Karpas-422 (cell line): ENCODE measurements around the gene DUSP16. TPM values are rescaled to one million over a fixed set of nuclear protein-coding genes. Genes with fewer than 3 reads are reported as not detected.

Experiments used
- DNase-seq: peaks from one replicate; pipeline ENCODE4 v3.0.0-alpha.2; 2015
- H2AFZ ChIP-seq: fragments of 200-600 bp; sonication (generic); 2 replicates; pipeline ENCODE4 v1.6.1; 2014; ENCODE audit warnings: antibody characterized with exemption, low read length, mixed read lengths
- H3K27ac ChIP-seq: fragments of 200-600 bp; sonication (generic); 2 replicates; pipeline ENCODE4 v1.5.1; 2014; ENCODE audit warnings: mild to moderate bottlenecking, low read length, moderate library complexity
- H3K27me3 ChIP-seq: fragments of 200-600 bp; sonication (generic); 2 replicates; pipeline ENCODE4 v1.6.1; 2014; ENCODE audit warnings: low read length, mixed read lengths
- H3K36me3 ChIP-seq: fragments of 200-600 bp; sonication (generic); 2 replicates; pipeline ENCODE4 v1.6.1; 2014; ENCODE audit warnings: low read length, mixed read lengths; ENCODE audit not compliant: insufficient read depth
- H3K4me1 ChIP-seq: fragments of 200-600 bp; sonication (generic); 2 replicates; pipeline ENCODE4 v1.6.1; 2014; ENCODE audit warnings: mild to moderate bottlenecking, low read length, mixed read lengths
- H3K4me2 ChIP-seq: fragments of 200-600 bp; sonication (generic); 2 replicates; pipeline ENCODE4 v1.6.1; 2014; ENCODE audit warnings: low read length, low read depth, mild to moderate bottlenecking; ENCODE audit not compliant: poor library complexity, severe bottlenecking
- H3K4me3 ChIP-seq: fragments of 200-600 bp; sonication (generic); 2 replicates; pipeline ENCODE4 v1.5.1; 2014; ENCODE audit warnings: mild to moderate bottlenecking, antibody characterized with exemption, low read length, mixed read lengths
- H3K79me2 ChIP-seq: fragments of 200-600 bp; sonication (generic); 2 replicates; pipeline ENCODE4 v1.6.1; 2014; ENCODE audit warnings: mild to moderate bottlenecking, low read length, mixed read lengths
- H3K9ac ChIP-seq: fragments of 200-600 bp; sonication (generic); 2 replicates; pipeline ENCODE4 v1.6.0; 2014; ENCODE audit warnings: low read length
- H3K9me2 ChIP-seq: fragments of 200-600 bp; sonication (generic), shearing (Covaris generic); replicated peaks from 2 replicates; pipeline ENCODE4 v1.6.0; 2014; ENCODE audit warnings: mild to moderate bottlenecking, low read length, moderate library complexity; ENCODE audit not compliant: insufficient read depth
- H3K9me3 ChIP-seq: fragments of 300-700, 200-600 bp; sonication (generic); 2 replicates; pipeline ENCODE4 v1.6.1; 2014; ENCODE audit warnings: low read length, mixed read lengths
- H4K20me1 ChIP-seq: fragments of 200-600 bp; sonication (generic); 2 replicates; pipeline ENCODE4 v1.6.1; 2014; ENCODE audit warnings: mild to moderate bottlenecking, antibody characterized with exemption, low read length, low read depth; ENCODE audit not compliant: insufficient read depth
- total RNA-seq: library from RNA; depleted of rRNA; stranded (reverse); fragments of >200 nt; shearing (Covaris generic); gene quantifications from 2 replicates; pipeline ENCODE4 v1.2.3, GENCODE V29; 2014; ENCODE audit warnings: low replicate concordance

DUSP16 gene
- total RNA-seq, 1 experiment from 2014 or later, result 1.8 TPM

- Histone ChIP-seq H3K4me1 (no peaks in the 10 kb centered on the region), H3K27ac (no peak overlapping the region), H4K20me1 (no peaks in the 10 kb centered on the region), H3K9me2 (no peaks in the 10 kb centered on the region), H3K9ac (no peak overlapping the region), H3K36me3 (no peaks in the 10 kb centered on the region), H3K9me3 (no peaks in the 10 kb centered on the region), H3K4me2 (no peak overlapping the region), H3K27me3 (no peaks in the 10 kb centered on the region), H2AFZ (no peak overlapping the region), H3K79me2 (no peaks in the 10 kb centered on the region), H3K4me3 (no peak overlapping the region)
- DNase-seq, result no peak
These were observed 43.2 kb downstream of the DUSP16 start for GRCh38 chr12:12519354-12519998.

- Histone ChIP-seq H3K27ac (no peak overlapping the region), H3K4me1 (no peaks in the 10 kb centered on the region), H3K4me2 (no peak overlapping the region), H3K9ac (no peak overlapping the region), H3K9me2 (no peaks in the 10 kb centered on the region), H2AFZ (no peak overlapping the region), H3K27me3 (no peaks in the 10 kb centered on the region), H3K79me2 (no peaks in the 10 kb centered on the region), H3K4me3 (no peak overlapping the region), H3K9me3 (no peaks in the 10 kb centered on the region), H4K20me1 (no peaks in the 10 kb centered on the region), H3K36me3 (no peaks in the 10 kb centered on the region)
- DNase-seq, result no peak
These were observed 43.7 kb downstream of the DUSP16 start for GRCh38 chr12:12518919-12519318.

DNA sequence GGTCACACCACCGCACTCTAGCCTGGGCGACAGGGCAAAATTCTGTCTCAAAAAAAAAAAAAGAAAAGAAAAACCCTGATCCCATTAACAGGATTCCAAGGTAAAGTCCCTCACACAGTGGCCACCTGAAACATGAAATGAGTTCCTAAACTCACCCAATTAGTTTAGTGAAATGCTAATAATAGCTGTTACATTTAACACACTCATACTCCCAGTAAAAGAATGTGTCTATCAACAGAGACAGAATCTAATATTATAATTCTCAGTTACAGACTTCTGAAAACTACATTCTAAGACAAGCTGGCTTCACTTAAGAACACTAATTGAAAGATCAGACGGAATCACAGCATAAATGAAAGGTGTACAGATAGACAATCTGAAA, 44.2 kb downstream of the DUSP16 start:
- Histone ChIP-seq H3K79me2 (no peaks in the 10 kb centered on the region), H3K4me1 (no peaks in the 10 kb centered on the region), H3K9me2 (no peaks in the 10 kb centered on the region), H3K4me2 (no peak overlapping the region), H3K4me3 (no peak overlapping the region), H3K9ac (no peak overlapping the region), H4K20me1 (no peaks in the 10 kb centered on the region), H3K9me3 (no peaks in the 10 kb centered on the region), H3K27ac (no peak overlapping the region), H3K36me3 (no peaks in the 10 kb centered on the region), H2AFZ (no peak overlapping the region), H3K27me3 (no peaks in the 10 kb centered on the region)
- DNase-seq, result no peak

DNA sequence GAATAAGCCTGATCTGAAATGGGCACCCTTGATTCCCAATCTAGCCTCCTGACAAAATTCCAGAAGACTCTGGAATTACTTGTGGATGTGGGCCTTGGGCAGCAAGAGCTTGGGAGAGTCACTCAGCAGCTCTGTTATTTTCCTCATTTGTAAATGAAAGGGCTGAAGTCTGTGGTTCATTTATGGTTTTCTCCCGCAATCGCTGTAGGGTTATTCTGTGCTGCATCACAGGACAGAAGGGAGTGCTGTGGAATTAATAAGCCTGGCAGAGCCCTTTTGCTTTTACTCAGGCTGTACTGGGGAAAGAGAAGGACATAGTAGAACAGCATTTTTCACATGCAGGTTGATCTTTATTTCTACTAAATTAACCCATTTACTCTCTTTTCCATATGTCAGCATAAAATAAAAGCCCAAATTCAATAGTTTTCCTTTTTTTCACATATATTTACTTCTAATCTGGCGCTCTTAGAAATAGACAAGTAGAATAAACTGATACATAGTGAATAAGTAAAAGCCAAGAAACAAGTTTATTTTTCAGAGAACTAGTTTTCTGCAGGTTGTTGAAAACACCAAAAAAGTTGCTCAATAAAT, 49.2 kb downstream of the DUSP16 start:
- no peak overlapping the region for H3K9ac ChIP-seq
- H3K4me2 ChIP-seq, result no peak overlapping the region
- DNase-seq, result no peak
- H2AFZ ChIP-seq, result no peak overlapping the region
- no peaks in the 10 kb centered on the region for H3K9me3 ChIP-seq
- no peaks in the 10 kb centered on the region for H3K36me3 ChIP-seq
- H3K4me1 ChIP-seq, result no peaks in the 10 kb centered on the region
- no peaks in the 10 kb centered on the region for H3K79me2 ChIP-seq
- no peak overlapping the region for H3K27ac ChIP-seq
- no peaks in the 10 kb centered on the region for H3K27me3 ChIP-seq
- no peak overlapping the region for H3K4me3 ChIP-seq
- no peaks in the 10 kb centered on the region for H4K20me1 ChIP-seq
- H3K9me2 ChIP-seq, result no peaks in the 10 kb centered on the region

DNA sequence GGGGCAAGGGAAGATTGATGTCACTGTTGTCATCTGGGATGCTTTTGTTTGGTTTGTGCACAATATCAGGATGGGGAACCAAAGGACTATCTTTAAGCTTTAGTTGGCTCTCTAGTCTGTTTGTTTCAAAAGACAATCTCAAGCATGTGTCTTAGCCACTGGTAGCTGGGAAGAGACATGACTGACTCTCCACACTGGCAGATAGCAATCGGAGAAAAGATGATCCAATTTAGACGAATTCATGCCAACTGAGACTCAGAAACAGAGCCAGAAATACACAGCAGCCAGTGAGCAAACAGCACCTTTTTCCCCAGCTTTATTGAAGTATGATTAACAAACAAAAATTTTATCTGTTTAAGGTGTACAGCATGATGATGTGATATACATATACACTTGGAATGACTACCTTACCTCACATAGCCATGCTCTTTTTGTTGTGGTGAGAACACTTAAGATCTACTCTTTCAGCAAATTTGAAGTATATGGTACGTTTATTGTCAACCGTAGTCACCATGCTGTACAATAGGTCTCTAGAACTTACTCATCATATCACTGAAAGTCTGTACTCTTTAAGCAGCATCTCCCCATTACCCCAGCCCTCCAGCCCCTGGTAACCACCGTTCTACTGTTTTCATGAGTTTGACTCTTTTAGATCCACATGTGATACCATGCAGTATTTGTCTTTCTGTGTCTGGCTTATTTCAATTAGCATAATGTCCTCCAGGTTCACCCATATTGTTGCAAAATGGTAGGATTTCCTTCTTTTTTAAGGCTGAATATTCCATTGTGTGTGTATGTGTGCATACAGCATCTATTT, 50.6 kb downstream of the DUSP16 start:
- Histone ChIP-seq H4K20me1 (no peaks in the 10 kb centered on the region), H3K27ac (no peak overlapping the region), H2AFZ (no peak overlapping the region), H3K36me3 (no peaks in the 10 kb centered on the region), H3K4me2 (no peak overlapping the region), H3K4me3 (no peak overlapping the region), H3K27me3 (no peaks in the 10 kb centered on the region), H3K9me3 (no peaks in the 10 kb centered on the region), H3K4me1 (no peaks in the 10 kb centered on the region), H3K9ac (no peak overlapping the region), H3K9me2 (no peaks in the 10 kb centered on the region), H3K79me2 (no peaks in the 10 kb centered on the region)
- DNase-seq, result no peak

DNA sequence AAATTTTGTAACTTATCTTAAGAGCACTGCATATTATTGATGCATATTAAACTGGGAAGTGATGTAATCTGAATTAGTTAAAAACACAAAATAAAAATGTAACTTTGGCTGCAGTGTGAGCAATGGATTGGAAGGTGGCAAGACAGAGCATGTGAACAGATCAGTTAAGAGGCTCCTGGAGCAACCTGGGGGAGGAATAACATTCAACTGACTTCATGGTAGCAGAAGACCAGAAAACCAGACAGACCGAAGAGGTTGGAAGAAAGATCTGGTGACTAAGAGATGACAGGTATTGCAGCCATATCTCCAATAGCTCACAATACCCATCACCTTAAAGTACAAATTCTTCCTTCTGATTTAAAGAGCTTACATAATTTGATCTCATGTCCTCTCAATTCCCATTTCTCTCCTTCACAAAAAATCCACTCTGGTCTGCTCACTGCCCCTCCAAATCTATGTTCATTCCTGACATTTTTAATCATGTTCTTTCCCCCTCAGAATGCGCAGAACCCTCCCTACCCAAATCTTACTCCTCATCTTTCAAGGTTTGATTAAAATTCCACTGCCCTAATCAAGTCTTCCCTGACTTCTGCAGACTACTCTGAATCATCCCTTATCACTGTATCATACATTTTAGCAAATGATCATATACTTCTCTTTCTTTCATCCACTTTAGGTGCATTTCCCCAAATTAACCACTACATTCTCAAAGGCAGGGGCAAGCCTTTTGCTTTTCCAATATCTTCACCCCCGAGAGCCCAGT, 51.5 kb downstream of the DUSP16 start:
- Histone ChIP-seq H3K27me3 (no peaks in the 10 kb centered on the region), H2AFZ (no peak overlapping the region), H3K27ac (no peak overlapping the region), H3K4me1 (no peaks in the 10 kb centered on the region), H3K4me2 (no peak overlapping the region), H3K36me3 (no peaks in the 10 kb centered on the region), H3K9me3 (no peaks in the 10 kb centered on the region), H3K4me3 (no peak overlapping the region), H3K9me2 (no peaks in the 10 kb centered on the region), H3K79me2 (no peaks in the 10 kb centered on the region), H4K20me1 (no peaks in the 10 kb centered on the region), H3K9ac (no peak overlapping the region)
- no peak for DNase-seq

- DNase-seq, result no peak
- H3K9ac ChIP-seq, result no peak overlapping the region
- no peak overlapping the region for H3K4me3 ChIP-seq
- no peak overlapping the region for H2AFZ ChIP-seq
- H3K9me3 ChIP-seq, result no peaks in the 10 kb centered on the region
- H3K9me2 ChIP-seq, result no peaks in the 10 kb centered on the region
- H3K79me2 ChIP-seq, result no peaks in the 10 kb centered on the region
- H3K36me3 ChIP-seq, result no peaks in the 10 kb centered on the region
- H4K20me1 ChIP-seq, result no peaks in the 10 kb centered on the region
- no peak overlapping the region for H3K27ac ChIP-seq
- H3K4me1 ChIP-seq, result no peaks in the 10 kb centered on the region
- no peak overlapping the region for H3K4me2 ChIP-seq
- H3K27me3 ChIP-seq, result no peaks in the 10 kb centered on the region
These were observed 52.1 kb downstream of the DUSP16 start for GRCh38 chr12:12510551-12510950.

GRCh38 chr12:12510141-12510540, 52.5 kb downstream of the DUSP16 start:
- no peaks in the 10 kb centered on the region for H4K20me1 ChIP-seq
- DNase-seq, result no peak
- no peak overlapping the region for H3K9ac ChIP-seq
- no peaks in the 10 kb centered on the region for H3K9me2 ChIP-seq
- no peaks in the 10 kb centered on the region for H3K4me1 ChIP-seq
- H3K27ac ChIP-seq, result no peak overlapping the region
- H3K27me3 ChIP-seq, result no peaks in the 10 kb centered on the region
- H3K9me3 ChIP-seq, result no peaks in the 10 kb centered on the region
- no peaks in the 10 kb centered on the region for H3K79me2 ChIP-seq
- H3K36me3 ChIP-seq, result no peaks in the 10 kb centered on the region
- no peak overlapping the region for H3K4me3 ChIP-seq
- no peak overlapping the region for H3K4me2 ChIP-seq
- no peak overlapping the region for H2AFZ ChIP-seq
